Brain microvascular endothelial cell (primary cell): ENCODE results near the gene ZNF532.

Source experiments
- DNase-seq: peaks from one replicate; pipeline ENCODE4 v3.0.0-alpha.2; 2020
- H3K27ac ChIP-seq: fragments of 250-450 bp; sonication (Bioruptor Pico); 2 replicates; pipeline ENCODE4 v1.5.1; 2020; ENCODE audit warnings: mild to moderate bottlenecking, moderate library complexity
- H3K27me3 ChIP-seq: fragments of 250-450 bp; sonication (Bioruptor Pico); replicated peaks from 2 replicates; pipeline ENCODE4 v1.5.1; 2020; ENCODE audit warnings: mild to moderate bottlenecking
- H3K36me3 ChIP-seq: fragments of 250-450 bp; sonication (Bioruptor Pico); replicated peaks from 2 replicates; pipeline ENCODE4 v1.5.1; 2020; ENCODE audit warnings: mild to moderate bottlenecking
- H3K4me3 ChIP-seq: 2 replicates; pipeline ENCODE4 v1.5.1; 2011; ENCODE audit warnings: low read depth, mild to moderate bottlenecking, control low read depth, low read length, moderate library complexity
- in situ Hi-C: cut with HindIII; loops from 2 replicates; pipeline ENCODE4 v1.10.0; 2017; ENCODE audit warnings: low sequenced_read_pairs, low pct_ligation_motif_present
- TF ChIP-seq, protein P1 (sequence below): IDR thresholded peaks from 2 replicates; pipeline ENCODE4 v1.5.1; 2011; ENCODE audit warnings: low read depth, mild to moderate bottlenecking, moderate library complexity, low read length, control low read depth, inconsistent platforms; ENCODE audit errors: missing control alignments

The ZNF532 gene

DNA sequence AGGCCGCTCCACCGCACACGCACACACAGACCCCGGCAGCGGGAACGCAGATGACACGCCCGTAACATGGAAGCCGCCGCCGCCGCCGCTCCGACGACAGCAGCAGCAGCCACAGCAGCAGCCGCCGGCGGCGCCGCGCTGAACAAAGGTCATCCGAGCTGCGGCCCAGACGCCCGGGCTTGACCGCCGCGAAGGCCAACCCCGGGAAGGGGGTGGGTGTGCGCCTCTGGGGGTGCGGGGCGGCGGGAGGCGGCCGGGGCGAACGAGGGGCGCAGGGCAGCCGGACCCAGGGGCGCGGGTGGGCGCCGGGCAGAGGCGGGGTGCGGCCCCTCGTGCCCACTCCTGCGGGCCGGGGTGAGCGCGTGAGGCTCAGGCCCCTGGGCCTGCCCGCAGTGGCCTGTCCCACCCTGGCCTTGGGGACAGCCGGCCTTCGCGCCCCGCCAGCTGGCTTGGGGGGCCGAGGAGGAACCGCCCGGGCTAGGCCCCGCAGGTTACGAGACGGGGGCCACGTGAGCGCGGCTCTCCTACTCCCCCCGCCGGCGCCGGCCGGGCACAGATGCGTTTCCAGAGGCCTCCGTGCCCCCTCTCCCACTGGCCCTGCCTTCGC, 1.0 kb upstream of the ZNF532 start:
- H3K36me3 ChIP-seq = peaks cover 6% of the 10 kb centered on the region
- no peaks in the 10 kb centered on the region for H3K27me3 ChIP-seq
- H3K4me3 ChIP-seq = peak overlapping the region; percentile 49
- TF ChIP-seq, protein P1, sequence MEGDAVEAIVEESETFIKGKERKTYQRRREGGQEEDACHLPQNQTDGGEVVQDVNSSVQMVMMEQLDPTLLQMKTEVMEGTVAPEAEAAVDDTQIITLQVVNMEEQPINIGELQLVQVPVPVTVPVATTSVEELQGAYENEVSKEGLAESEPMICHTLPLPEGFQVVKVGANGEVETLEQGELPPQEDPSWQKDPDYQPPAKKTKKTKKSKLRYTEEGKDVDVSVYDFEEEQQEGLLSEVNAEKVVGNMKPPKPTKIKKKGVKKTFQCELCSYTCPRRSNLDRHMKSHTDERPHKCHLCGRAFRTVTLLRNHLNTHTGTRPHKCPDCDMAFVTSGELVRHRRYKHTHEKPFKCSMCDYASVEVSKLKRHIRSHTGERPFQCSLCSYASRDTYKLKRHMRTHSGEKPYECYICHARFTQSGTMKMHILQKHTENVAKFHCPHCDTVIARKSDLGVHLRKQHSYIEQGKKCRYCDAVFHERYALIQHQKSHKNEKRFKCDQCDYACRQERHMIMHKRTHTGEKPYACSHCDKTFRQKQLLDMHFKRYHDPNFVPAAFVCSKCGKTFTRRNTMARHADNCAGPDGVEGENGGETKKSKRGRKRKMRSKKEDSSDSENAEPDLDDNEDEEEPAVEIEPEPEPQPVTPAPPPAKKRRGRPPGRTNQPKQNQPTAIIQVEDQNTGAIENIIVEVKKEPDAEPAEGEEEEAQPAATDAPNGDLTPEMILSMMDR = no peak
- peak overlapping the region; percentile 89 for H3K27ac ChIP-seq
- in situ Hi-C loops = no loop called here
- no peak for DNase-seq

GRCh38 chr18:58865033-58865590, 435 bp downstream of the ZNF532 start:
- peak overlapping the region; percentile 49 for H3K4me3 ChIP-seq
- in situ Hi-C loops = no loop called here
- no peak for DNase-seq
- peaks cover 6% of the 10 kb centered on the region for H3K36me3 ChIP-seq
- no peaks in the 10 kb centered on the region for H3K27me3 ChIP-seq
- H3K27ac ChIP-seq = peak overlapping the region; percentile 89
- TF ChIP-seq, protein P1 = no peak

GRCh38 chr18:58865701-58866065, 1.0 kb downstream of the ZNF532 start:
- Histone ChIP-seq H3K27me3 (no peaks in the 10 kb centered on the region), H3K27ac (no peak overlapping the region), H3K36me3 (peaks cover 6% of the 10 kb centered on the region), H3K4me3 (no peak overlapping the region)
- no peak for DNase-seq
- TF ChIP-seq, protein P1 = no peak
- in situ Hi-C loops = no loop called here

DNA sequence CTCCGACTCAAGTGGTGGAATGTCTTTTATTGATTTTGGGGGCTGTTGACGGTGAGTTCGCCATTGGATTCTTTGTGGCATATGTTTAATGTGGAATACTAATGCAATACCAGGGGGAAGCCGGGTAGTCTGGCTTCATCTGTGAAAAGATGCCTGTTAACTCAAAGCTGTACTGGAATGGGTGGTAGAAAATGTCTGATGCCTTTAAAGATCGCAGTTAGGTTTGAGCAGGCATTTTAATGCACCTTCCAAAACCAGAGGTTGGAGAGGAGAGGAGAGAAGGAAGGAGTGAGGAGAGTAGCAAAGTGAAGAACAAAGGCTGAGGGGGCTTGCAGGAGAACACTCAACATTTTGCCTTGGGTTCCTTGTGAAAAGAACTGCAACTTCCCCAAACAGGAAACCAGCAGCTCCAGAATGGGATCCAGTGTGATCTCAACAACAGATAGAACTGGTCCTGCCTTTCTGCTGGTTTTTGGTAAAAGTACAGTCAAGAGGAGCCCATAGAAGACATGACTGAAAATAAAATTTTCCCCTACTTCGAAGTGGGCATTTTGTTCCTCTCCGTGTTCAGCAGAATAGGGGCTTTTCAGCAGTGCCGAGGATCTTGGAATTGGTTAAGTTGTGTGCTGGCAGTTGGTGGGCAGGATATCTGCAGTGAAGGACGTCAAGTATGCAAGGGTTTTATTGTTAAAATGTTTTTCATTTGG, 1.5 kb downstream of the ZNF532 start:
- Histone ChIP-seq H3K27me3 (no peaks in the 10 kb centered on the region), H3K36me3 (peaks cover 6% of the 10 kb centered on the region), H3K27ac (no peak overlapping the region), H3K4me3 (no peak overlapping the region)
- in situ Hi-C loops = no loop called here
- TF ChIP-seq, protein P1 = no peak
- no peak for DNase-seq

DNA sequence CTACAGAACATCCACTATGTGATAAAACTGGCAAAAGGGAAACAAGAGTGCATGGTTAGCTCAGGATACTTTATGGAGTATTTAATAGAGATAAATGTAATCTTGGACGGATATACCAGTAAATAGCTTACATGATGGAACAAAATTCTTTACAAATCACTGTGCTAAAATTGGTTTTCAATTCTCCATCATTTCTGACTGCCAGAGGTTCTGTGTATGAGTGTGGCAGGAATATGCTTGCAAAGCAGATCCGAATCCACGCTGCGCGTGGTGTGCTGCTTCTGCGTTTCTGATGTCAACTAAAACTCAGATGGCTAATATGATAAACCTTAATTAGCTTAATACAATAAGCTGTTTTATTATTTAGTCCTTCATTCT, 2.1 kb downstream of the ZNF532 start:
- no peak overlapping the region for H3K27ac ChIP-seq
- peaks cover 6% of the 10 kb centered on the region for H3K36me3 ChIP-seq
- in situ Hi-C loops = no loop called here
- H3K4me3 ChIP-seq = no peak overlapping the region
- no peaks in the 10 kb centered on the region for H3K27me3 ChIP-seq
- DNase-seq = no peak
- TF ChIP-seq, protein P1 = no peak
